HG03558 (cell line): Measurements from ENCODE around the gene DALRD3.

Experiments used
- ATAC-seq: cut with Tn5 transposase; IDR thresholded peaks from one replicate; pipeline ENCODE4 v1.9.1; 2021; ENCODE audit warnings: moderate number of reproducible peaks; ENCODE audit not compliant: unreplicated experiment; ENCODE audit errors: extremely low read depth

Gene DALRD3

GRCh38 chr3:48983096-48983495 is 35.3 kb downstream of the DALRD3 start:
- no peak for ATAC-seq

- no peak for ATAC-seq
Measured at GRCh38 chr3:48982686-48983085, 35.7 kb downstream of the DALRD3 start.

DNA sequence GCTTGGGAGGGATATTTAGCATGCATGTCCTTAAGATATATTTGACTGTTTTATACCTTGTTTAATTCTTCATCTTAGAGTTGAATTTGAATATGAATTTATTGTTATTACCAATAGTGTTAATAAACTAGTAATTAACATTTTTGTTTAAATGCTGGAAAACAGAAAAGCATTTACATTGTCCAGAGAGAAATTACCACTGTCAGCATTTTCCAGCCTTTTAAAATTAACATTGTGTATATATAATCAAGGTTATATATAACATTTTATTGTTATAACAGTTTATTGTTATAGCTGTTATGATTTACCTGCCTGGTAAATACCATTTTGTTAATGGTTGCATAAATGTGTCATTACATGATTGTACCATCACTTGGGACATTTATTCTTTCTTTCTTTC is 36.4 kb downstream of the DALRD3 start:
- ATAC-seq = no peak

- no peak for ATAC-seq
Measured at GRCh38 chr3:48980295-48980694, 38.1 kb downstream of the DALRD3 start.

DNA sequence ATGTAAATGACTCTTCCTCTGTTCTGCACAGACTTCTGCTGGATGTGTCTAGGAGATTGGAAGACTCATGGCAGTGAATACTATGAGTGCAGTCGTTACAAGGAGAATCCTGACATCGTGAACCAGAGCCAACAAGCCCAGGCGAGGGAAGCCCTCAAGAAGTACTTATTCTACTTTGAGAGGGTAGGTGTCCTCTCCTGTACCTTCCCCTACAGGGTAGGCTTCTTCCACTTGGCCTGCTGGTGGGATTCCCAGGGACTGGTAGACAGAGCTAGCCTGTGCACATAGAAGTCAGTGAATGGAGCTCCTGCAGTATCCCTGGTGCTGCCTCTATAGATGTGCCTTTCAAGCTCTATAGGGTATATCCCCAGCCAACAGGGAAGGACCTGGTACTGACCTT is 38.9 kb downstream of the DALRD3 start:
- ATAC-seq = no peak

- ATAC-seq = no peak
Measured at GRCh38 chr3:48974076-48974864, 44.1 kb downstream of the DALRD3 start.

GRCh38 chr3:48970586-48970985 is 47.8 kb downstream of the DALRD3 start:
- no peak for ATAC-seq

DNA sequence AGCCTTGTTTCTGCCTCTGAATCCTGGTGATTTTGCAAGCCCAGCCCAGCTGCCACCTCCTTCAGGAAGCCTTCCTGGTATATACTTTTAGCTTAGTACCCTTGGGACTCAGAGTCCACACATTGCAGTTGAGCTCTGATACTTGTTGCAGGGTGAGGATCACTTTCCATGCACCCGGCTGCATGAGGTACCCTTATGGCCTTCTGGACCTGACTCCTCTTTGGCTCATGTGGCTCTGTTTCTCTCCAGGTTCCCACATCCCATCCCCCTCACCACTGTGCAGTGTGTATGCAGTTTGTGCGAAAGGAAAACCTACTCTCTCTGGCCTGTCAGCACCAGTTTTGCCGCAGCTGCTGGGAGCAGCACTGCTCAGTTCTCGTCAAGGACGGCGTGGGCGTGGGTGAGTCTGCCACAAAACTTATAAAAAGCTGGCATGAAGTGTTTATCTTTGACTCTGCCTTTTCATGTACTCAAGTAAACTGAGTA is 51.5 kb downstream of the DALRD3 start:
- no peak for ATAC-seq

DNA sequence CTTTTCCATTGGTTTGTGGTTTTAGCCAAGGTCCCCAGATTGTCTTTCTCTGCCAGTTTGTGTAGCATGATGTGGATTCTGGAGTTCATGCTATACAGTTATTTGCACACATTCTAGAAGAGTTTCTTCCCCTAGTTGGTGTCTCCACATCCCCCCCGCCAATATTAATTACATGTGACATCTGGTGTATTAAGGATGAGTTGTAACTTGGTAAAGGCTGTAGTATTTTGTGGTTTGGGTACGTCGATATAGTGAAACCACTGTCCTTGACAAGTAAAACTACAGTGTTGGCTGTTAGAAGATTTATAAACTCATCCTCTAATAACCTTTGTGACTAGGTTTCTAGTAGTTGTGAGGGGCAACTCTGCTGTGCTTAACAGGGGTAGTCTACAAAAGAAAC is 52.0 kb downstream of the DALRD3 start:
- ATAC-seq = no peak
